Activated T-cell treated with anti-CD3 and anti-CD28 coated beads, Interleukin-2, amount 50 U/mL, for 72 hours (primary cell): ENCODE measurements around the gene METTL14. TPM values are rescaled to one million over a fixed set of nuclear protein-coding genes. Genes with fewer than 3 reads are reported as not detected.

ENCODE experiments used
- ATAC-seq, 2 donors: fragments of 150-1000 bp; cut with Tn5 transposase; replicated peaks in 1 of 2; 2 replicates each; pipeline ENCODE4 v1.10.0; 2021; ENCODE audit warnings: moderate library complexity in 2 of 2, mild to moderate bottlenecking in 1 of 2
- DNase-seq, 2 donors: peaks; one replicate each; pipeline ENCODE4 v3.0.0; 2021 to 2022; ENCODE audit warnings: mixed read lengths in 1 of 2
- H3K27ac Mint-ChIP-seq: one replicate; pipeline ENCODE4 v1.8.0; 2022; ENCODE audit warnings: mild to moderate bottlenecking, moderate library complexity, mixed read lengths
- H3K27me3 Mint-ChIP-seq: one replicate; pipeline ENCODE4 v1.8.0; 2022; ENCODE audit warnings: low read depth, mixed read lengths
- H3K36me3 Mint-ChIP-seq, 2 donors: one replicate each; pipeline ENCODE4 v1.8.0; 2022; ENCODE audit warnings: mixed read lengths in 2 of 2, mild to moderate bottlenecking in 1 of 2; ENCODE audit not compliant: insufficient read depth in 2 of 2
- H3K4me1 Mint-ChIP-seq: one replicate; pipeline ENCODE4 v1.8.0; 2022; ENCODE audit warnings: low read depth, mixed read lengths
- H3K4me3 Mint-ChIP-seq, 2 donors: one replicate each; pipeline ENCODE4 v1.8.0; 2022; ENCODE audit warnings: mild to moderate bottlenecking in 2 of 2, mixed read lengths in 2 of 2, moderate library complexity in 2 of 2
- H3K9me3 Mint-ChIP-seq, 2 donors: one replicate each; pipeline ENCODE4 v1.8.0; 2022; ENCODE audit warnings: mixed read lengths in 2 of 2
- total RNA-seq, 2 donors: library from RNA; stranded (reverse); gene quantifications; one replicate each; pipeline ENCODE4 v1.2.3, GENCODE V29; 2022

The METTL14 gene
- total RNA-seq, 2 donors from 2014 or later: 50.0 to 55.7 TPM

DNA sequence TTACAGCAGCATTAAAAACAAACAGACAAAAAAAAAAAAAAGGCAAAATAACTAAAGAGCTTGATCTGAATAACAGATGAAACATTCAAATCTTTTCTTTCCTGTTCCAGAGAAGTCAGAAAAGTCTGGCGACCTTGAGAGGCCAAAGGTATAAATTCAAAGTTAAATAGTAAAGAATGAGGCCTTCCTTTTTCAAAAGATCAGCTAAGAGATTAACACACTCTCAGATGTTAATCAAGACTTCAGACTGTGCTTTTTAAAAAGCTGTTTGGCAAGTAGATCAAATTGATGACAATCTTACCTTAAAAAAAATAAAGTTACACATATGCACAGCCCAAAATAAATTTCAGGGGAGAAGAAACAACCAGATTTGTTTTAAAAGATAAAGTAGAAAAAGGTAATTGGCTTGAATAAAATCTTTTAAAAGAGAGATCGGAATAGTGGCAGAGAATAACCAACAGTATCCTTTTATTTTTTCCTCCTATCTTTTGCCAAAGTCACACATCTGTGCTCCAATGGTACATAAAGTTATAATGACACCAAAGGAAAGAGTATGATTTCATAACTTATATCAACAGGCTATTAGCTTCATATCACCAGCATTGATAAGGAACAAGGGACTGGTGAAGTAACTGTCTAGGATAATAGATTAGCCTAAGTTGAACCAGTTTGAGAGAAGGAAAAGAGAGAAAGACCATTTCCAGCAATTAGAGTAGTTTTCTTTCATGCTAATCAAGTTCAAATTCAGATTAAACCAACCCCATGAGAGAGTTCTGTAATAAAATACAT is 70.4 kb downstream of the METTL14 start:
- H3K27ac Mint-ChIP-seq: peak overlapping the region; percentile 24
- H3K4me1 Mint-ChIP-seq: no peaks in the 10 kb centered on the region
- H3K4me3 Mint-ChIP-seq: no peak overlapping the region
- H3K27me3 Mint-ChIP-seq: no peaks in the 10 kb centered on the region
- DNase-seq (no peak), ATAC-seq (no peak)
- H3K9me3 Mint-ChIP-seq: no peaks in the 10 kb centered on the region
- peaks cover 2 to 8% of the 10 kb centered on the region in 2 donors for H3K36me3 Mint-ChIP-seq

DNA sequence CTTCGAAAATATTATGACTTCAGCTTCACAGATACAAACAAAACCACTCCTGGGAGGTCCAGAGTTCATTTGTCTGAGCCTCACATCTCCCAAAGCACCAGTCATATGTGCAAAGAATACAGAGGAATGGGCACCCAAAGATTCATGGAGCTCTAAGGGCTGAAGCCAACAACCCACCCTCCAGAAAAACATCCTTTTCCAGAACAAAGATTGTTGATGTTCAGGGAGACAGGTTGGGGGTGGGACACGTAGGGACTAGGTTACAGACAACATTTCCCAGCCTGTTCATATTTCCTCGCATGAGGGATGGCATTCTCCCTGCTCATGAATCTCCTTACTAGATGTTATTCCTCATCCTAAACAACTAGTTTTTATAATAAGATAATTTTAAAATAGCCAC is 71.2 kb downstream of the METTL14 start:
- DNase-seq (no peak), ATAC-seq (no peak)
- Mint-ChIP-seq H3K27ac (no peak overlapping the region), H3K27me3 (no peaks in the 10 kb centered on the region), H3K4me3 (no peak overlapping the region), H3K9me3 (no peaks in the 10 kb centered on the region), H3K4me1 (no peaks in the 10 kb centered on the region), H3K36me3 (peaks cover under 1 to 7% of the 10 kb centered on the region in 2 donors)

DNA sequence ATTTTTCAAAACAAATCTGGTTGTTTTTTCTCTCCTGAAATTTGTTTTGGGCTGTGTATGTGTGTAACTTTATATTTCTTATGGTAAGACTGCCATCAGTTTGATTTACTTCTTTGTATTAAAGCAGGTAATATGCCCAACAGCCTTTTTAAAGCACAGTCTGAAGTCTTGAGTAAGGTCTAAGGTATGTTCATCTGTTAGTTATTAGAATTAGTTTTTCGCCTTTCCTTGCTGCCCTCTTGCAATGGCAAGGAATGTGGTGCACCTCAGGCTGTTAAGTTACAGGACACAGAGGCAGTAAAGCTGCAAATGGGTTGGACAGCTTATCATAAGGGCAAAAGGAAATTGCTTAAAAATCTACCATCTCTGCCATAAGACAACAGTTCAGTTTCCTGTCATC is 71.8 kb downstream of the METTL14 start:
- no peak overlapping the region for H3K27ac Mint-ChIP-seq

DNA sequence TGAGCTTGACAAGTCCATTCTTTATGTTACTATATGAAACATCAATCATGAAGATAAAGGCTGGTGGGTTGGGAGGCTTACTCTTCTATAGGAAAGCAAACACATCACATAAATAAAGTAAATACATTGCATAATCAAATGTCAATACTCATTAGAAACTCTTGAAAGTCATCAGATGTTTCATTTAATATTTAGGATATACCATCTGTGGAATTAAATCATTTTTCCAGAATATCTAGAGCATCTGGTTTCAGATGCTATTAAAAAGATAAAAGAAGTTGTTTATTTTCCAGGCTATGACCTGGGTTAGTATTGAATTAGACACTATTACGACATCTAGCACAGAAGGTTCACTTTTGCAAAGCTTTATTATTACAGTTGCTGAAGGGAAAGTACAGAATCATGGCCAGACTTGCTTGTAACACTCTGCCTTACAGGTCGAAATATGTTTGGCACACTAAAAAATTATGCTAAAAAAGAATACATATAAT is 72.6 kb downstream of the METTL14 start:
- H3K9me3 Mint-ChIP-seq: no peaks in the 10 kb centered on the region
- no peaks in the 10 kb centered on the region for H3K4me1 Mint-ChIP-seq
- DNase-seq (no peak), ATAC-seq (no peak)
- peaks cover 0 to 2% of the 10 kb centered on the region in 2 donors for H3K36me3 Mint-ChIP-seq
- no peak overlapping the region for H3K4me3 Mint-ChIP-seq
- no peak overlapping the region for H3K27ac Mint-ChIP-seq
- H3K27me3 Mint-ChIP-seq: no peaks in the 10 kb centered on the region

More for the DNA sequence above, 71.8 kb downstream of the METTL14 start:
- Mint-ChIP-seq H3K4me3 (no peak overlapping the region), H3K36me3 (peaks cover 0 to 2% of the 10 kb centered on the region in 2 donors), H3K4me1 (no peaks in the 10 kb centered on the region), H3K9me3 (no peaks in the 10 kb centered on the region), H3K27me3 (no peaks in the 10 kb centered on the region)
- DNase-seq: no peak
- ATAC-seq: no peak

DNA sequence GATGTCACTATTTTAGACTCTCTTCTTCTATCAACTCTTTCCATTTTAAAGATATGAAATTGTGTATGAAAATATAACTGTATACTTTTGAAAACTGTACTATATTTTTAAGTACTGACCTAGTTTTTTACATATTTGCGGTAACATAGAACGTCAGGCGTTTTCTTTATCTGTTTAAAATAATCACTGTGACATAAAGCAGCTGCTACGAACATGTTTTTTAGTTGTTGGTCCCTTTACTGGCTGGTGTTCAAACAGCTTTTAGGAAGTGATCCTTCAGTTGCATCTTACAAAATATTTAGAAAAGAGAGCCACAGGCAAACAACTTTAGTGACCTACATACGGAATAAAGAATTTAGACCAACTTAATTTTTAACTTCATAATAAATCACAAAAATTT is 73.1 kb downstream of the METTL14 start:
- no peaks in the 10 kb centered on the region for H3K27me3 Mint-ChIP-seq
- H3K36me3 Mint-ChIP-seq: peaks cover 0 to 2% of the 10 kb centered on the region in 2 donors
- H3K4me3 Mint-ChIP-seq: no peak overlapping the region
- no peak overlapping the region for H3K27ac Mint-ChIP-seq
- no peaks in the 10 kb centered on the region for H3K9me3 Mint-ChIP-seq
- no peak for DNase-seq
- H3K4me1 Mint-ChIP-seq: no peaks in the 10 kb centered on the region
- no peak for ATAC-seq

DNA sequence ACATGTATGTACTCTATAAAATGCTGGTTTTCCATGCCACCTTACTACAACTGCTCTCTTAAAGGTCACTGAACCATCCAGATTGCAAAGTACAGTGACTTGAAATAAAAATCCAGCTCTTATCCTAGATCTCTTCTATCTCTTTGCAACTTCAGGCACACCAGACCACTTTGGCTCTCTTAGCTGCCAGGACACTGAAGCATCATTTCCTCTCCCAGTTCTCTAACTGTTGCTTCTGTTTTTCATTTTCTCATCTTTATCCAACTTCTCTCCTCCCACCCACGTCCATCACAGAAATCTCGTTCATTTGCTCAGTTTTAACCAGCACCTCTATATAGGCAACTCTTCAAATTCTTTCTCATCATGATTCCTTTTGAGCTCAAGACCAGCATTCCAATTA is 74.3 kb downstream of the METTL14 start:
- no peak overlapping the region for H3K4me3 Mint-ChIP-seq
- ATAC-seq (no peak), DNase-seq (no peak)
- peaks cover 2% of the 10 kb centered on the region in 2 donors for H3K36me3 Mint-ChIP-seq
- no peaks in the 10 kb centered on the region for H3K9me3 Mint-ChIP-seq
- peak overlapping the region; percentile 5 for H3K27ac Mint-ChIP-seq
- H3K4me1 Mint-ChIP-seq: no peaks in the 10 kb centered on the region
- H3K27me3 Mint-ChIP-seq: no peaks in the 10 kb centered on the region

DNA sequence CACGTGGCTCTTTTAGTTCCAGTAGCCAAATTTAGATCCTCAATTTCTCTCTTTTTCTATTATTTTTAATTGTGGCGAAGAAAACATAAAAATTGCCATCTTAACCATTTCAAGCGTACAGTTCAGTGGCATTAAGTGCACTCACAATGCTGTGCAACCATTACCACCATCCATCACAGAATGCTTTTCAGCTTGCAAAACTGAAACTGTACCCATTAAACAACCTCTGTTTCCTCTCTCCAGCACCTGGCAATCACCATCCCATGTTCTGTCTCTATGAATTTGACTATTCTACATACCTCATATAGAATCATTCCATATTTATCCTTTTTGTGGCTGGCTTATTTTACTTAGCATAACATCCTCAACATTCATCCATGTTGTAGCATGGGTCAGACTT is 74.9 kb downstream of the METTL14 start:
- peaks cover 2% of the 10 kb centered on the region in 2 donors for H3K36me3 Mint-ChIP-seq
- H3K27me3 Mint-ChIP-seq: no peaks in the 10 kb centered on the region
- H3K9me3 Mint-ChIP-seq: no peaks in the 10 kb centered on the region
- ATAC-seq: no peak
- no peaks in the 10 kb centered on the region for H3K4me1 Mint-ChIP-seq
- H3K27ac Mint-ChIP-seq: no peak overlapping the region
- no peak overlapping the region for H3K4me3 Mint-ChIP-seq
- no peak for DNase-seq

DNA sequence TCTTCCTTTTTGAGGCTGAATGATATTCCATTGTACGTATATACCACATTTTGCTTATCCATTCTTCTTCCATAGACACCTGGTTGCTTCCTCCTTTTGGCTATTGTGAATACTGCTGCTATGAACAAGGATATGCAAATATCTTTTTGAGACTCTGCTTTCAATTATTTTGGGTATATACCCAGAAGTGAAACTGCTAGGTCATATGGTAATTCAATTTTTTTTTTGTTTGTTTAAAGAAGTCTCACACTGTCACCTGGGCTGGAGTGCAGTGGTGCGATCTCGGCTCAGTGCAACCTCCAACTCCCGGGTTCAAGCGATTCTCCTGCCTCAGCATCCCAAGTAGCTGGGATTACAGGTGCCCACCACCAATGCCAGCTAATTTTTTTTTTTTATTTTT is 75.3 kb downstream of the METTL14 start:
- no peak for ATAC-seq
- Mint-ChIP-seq H3K36me3 (peaks cover 1 to 2% of the 10 kb centered on the region in 2 donors), H3K27ac (no peak overlapping the region)

DNA sequence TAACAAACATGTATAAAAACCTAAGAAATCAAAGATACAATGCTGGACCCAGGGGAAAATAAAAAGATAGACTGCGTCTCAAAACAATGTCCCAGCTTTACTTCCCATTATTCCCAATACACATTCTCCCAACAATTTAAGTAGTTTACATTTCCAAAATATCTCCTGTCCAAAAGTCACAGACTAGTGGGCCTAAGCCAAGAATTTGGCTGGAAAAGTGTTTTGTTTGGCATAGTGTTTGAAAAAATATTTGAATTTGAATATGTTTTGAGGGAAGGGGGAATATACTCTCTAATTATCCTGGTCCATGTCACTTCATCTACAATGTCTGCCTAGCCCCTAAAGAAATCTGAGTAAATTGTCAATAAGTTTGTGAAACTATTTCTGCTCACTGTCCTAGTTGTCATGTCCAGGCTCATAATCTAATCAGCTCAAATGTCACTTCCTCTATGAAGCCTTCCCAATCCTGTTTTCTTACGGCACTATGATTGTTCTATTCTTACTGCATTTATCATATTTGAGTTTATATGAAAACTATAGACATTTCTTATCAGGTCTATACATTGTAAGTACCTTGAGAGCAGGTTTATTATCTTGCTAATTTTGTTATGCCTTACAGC is 76.3 kb downstream of the METTL14 start:
- Mint-ChIP-seq H3K27ac (no peak overlapping the region), H3K9me3 (no peaks in the 10 kb centered on the region), H3K36me3 (peaks cover 0 to 2% of the 10 kb centered on the region in 2 donors), H3K4me3 (no peak overlapping the region), H3K27me3 (no peaks in the 10 kb centered on the region), H3K4me1 (no peaks in the 10 kb centered on the region)
- no peak for DNase-seq
- no peak for ATAC-seq

More for the DNA sequence above, 75.3 kb downstream of the METTL14 start:
- DNase-seq: no peak
- no peaks in the 10 kb centered on the region for H3K27me3 Mint-ChIP-seq
- H3K4me3 Mint-ChIP-seq: no peak overlapping the region
- H3K4me1 Mint-ChIP-seq: no peaks in the 10 kb centered on the region
- H3K9me3 Mint-ChIP-seq: no peaks in the 10 kb centered on the region

DNA sequence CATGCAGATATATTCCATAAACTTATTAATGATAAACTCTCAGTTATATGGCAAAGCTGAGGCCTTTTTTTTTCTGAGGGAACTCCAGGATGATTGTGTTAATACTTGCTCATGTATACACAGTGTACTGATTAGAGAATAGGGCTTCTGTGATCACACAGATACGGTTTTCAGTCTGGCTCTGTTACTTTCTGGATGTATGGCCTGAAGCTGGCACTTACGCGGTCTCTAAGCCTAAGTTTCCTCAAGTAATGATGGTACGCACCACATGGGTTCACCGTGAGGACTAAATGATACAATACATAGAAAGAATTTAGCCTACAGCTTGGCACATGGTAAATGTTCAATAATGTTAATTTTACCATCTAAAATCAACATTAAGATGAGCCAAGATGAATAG is 77.0 kb downstream of the METTL14 start:
- Mint-ChIP-seq H3K9me3 (no peaks in the 10 kb centered on the region), H3K27ac (no peak overlapping the region), H3K27me3 (no peaks in the 10 kb centered on the region), H3K4me1 (no peaks in the 10 kb centered on the region), H3K4me3 (no peak overlapping the region), H3K36me3 (peaks cover 0 to 2% of the 10 kb centered on the region in 2 donors)
- ATAC-seq (no peak), DNase-seq (no peak)

DNA sequence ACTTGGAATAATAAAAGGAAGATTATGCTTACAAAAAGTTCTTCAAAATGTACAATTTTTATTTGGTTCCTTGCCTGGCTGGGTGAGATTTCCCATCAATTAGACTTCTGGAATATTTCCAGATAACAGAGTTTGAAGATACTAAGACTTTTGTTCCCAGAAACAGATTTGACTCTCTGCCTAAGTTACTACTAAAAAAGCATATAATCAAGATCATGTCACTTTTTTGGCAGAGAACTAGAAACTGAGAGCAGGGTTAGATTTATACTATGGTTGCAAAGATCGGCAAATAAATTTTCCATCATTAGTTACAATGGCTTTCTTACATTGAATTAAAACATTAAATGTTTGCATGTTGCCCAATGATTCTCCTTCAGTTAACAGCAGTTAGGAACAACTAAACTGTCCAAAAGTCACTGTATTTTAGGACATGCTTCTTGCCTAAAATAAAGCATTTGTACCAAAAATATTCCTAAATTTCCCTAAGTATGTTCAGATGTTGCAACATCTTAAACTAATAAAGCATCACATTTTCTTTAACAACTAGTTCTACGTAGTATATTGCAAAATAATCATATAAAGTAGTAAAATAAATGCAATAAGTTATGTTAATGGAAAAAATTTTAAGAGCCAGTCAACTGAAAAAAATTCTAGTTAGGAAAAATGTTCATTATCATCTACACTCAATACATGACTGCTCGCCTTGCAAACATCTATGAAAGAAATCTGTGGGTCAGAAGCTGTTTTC is 77.7 kb downstream of the METTL14 start:
- Mint-ChIP-seq H3K27me3 (no peaks in the 10 kb centered on the region), H3K4me1 (no peaks in the 10 kb centered on the region), H3K4me3 (no peak overlapping the region), H3K9me3 (no peaks in the 10 kb centered on the region), H3K27ac (no peak overlapping the region), H3K36me3 (peaks cover 0 to 2% of the 10 kb centered on the region in 2 donors)
- DNase-seq: no peak
- no peak for ATAC-seq
